ENCODE data around the gene APP.

GRCh38 chr21:25931765-25932164, 238.8 kb downstream of the APP start:
- no peak for TF ChIP-seq POLR2A (IDR thresholded peaks at IDR 0.05; ENCODE audit: low read depth, low read length)
- TF ChIP-seq TAF1 (IDR thresholded peaks at IDR 0.05; ENCODE audit: low read depth, low read length): no peak

Data from GM12891 (cell line).